ENCODE results near the gene DENND2A.

The DENND2A gene

GRCh38 chr7:140577651-140578050, 63.0 kb downstream of the DENND2A start:
- TF ChIP-seq CREB1 (IDR thresholded peaks at IDR 0.05; ENCODE audit: low read depth): no peak
- no peak for TF ChIP-seq EGR1 (IDR thresholded peaks at IDR 0.05)
- TF ChIP-seq TAF1 (IDR thresholded peaks at IDR 0.05; ENCODE audit: low read depth): no peak
- no peak for TF ChIP-seq YY1 (IDR thresholded peaks at IDR 0.05; ENCODE audit: low read depth)

DNA sequence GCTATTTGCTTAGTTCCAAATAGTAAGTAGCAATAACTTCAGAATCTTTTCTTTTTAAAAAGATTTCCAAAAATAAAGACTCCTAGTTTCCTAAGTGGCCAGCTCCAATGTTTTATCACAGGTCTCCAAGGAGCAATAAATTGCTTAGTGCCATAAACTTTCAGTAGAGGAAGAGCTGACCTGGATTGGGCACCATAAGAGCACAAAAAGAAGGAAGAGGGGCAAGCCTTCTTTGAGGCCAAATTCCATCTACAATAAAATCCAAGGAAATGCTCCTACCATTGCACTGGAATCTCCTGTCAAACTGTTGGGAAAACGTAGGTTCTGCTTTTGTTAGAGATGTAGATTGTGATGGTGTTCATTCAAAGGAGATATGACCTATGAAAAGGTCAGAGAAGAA, 64.0 kb downstream of the DENND2A start:
- no peak for TF ChIP-seq ZBTB7A (IDR thresholded peaks at IDR 0.05; ENCODE audit: low read depth)
- TF ChIP-seq TEAD4 (IDR thresholded peaks at IDR 0.05): no peak
- TF ChIP-seq NFIC (IDR thresholded peaks at IDR 0.05): no peak
- no peak for TF ChIP-seq CEBPB (IDR thresholded peaks at IDR 0.05)
- TF ChIP-seq, protein P1, sequence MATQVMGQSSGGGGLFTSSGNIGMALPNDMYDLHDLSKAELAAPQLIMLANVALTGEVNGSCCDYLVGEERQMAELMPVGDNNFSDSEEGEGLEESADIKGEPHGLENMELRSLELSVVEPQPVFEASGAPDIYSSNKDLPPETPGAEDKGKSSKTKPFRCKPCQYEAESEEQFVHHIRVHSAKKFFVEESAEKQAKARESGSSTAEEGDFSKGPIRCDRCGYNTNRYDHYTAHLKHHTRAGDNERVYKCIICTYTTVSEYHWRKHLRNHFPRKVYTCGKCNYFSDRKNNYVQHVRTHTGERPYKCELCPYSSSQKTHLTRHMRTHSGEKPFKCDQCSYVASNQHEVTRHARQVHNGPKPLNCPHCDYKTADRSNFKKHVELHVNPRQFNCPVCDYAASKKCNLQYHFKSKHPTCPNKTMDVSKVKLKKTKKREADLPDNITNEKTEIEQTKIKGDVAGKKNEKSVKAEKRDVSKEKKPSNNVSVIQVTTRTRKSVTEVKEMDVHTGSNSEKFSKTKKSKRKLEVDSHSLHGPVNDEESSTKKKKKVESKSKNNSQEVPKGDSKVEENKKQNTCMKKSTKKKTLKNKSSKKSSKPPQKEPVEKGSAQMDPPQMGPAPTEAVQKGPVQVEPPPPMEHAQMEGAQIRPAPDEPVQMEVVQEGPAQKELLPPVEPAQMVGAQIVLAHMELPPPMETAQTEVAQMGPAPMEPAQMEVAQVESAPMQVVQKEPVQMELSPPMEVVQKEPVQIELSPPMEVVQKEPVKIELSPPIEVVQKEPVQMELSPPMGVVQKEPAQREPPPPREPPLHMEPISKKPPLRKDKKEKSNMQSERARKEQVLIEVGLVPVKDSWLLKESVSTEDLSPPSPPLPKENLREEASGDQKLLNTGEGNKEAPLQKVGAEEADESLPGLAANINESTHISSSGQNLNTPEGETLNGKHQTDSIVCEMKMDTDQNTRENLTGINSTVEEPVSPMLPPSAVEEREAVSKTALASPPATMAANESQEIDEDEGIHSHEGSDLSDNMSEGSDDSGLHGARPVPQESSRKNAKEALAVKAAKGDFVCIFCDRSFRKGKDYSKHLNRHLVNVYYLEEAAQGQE (IDR thresholded peaks at IDR 0.05; ENCODE audit: low read depth): no peak
- TF ChIP-seq, protein P2, sequence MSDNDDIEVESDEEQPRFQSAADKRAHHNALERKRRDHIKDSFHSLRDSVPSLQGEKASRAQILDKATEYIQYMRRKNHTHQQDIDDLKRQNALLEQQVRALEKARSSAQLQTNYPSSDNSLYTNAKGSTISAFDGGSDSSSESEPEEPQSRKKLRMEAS (IDR thresholded peaks at IDR 0.05): no peak
- TF ChIP-seq CREB1 (IDR thresholded peaks at IDR 0.05; ENCODE audit: low read depth): no peak
- TF ChIP-seq TAF1 (IDR thresholded peaks at IDR 0.05; ENCODE audit: low read depth): no peak
- TF ChIP-seq EP300 (IDR thresholded peaks at IDR 0.05; ENCODE audit: borderline replicate concordance): no peak
- TF ChIP-seq RAD21 (IDR thresholded peaks at IDR 0.05; ENCODE audit: low read depth): no peak
- no peak for TF ChIP-seq TCF12 (IDR thresholded peaks at IDR 0.05; ENCODE audit: low read depth)
- no peak for TF ChIP-seq USF1 (IDR thresholded peaks at IDR 0.05)
- no peak for TF ChIP-seq YY1 (IDR thresholded peaks at IDR 0.05; ENCODE audit: low read depth)
- TF ChIP-seq FOXM1 (IDR thresholded peaks at IDR 0.05; ENCODE audit: borderline replicate concordance, low read depth): no peak
- TF ChIP-seq EGR1 (IDR thresholded peaks at IDR 0.05): no peak

DNA sequence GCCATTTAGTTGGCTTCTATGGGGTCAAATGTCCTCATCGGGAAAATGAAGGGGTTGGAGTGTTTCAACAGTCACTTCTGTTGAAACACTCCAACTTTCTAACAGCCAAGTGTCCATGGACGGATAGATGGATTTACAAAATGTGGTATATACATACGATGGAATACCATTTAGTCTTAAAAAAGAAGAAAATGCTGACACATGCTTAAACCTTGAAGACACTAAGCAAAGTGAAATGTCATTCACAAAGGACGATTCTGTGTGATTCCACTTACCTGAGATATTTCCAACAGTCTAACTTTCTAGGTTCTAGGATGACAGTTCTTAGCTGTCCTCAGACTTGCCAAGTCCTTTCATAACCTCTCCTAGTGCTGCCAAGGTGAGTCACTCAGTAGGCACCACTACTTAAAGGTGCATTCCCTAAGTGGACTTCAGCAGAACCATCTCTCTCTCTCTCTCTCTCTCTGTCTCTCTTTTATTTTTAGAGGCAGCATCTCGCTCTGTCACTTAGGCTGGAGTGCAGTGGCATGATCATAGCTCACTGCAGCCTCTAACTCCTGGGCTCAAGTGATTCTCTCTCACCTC, 69.0 kb downstream of the DENND2A start:
- TF ChIP-seq TCF12 (IDR thresholded peaks at IDR 0.05; ENCODE audit: low read depth): no peak
- no peak for TF ChIP-seq USF1 (IDR thresholded peaks at IDR 0.05)
- TF ChIP-seq, protein P1 (IDR thresholded peaks at IDR 0.05; ENCODE audit: low read depth): no peak
- TF ChIP-seq YY1 (IDR thresholded peaks at IDR 0.05; ENCODE audit: low read depth): no peak
- TF ChIP-seq EGR1 (IDR thresholded peaks at IDR 0.05): no peak
- TF ChIP-seq ZBTB7A (IDR thresholded peaks at IDR 0.05; ENCODE audit: low read depth): no peak
- no peak for TF ChIP-seq NFIC (IDR thresholded peaks at IDR 0.05)
- no peak for TF ChIP-seq CREB1 (IDR thresholded peaks at IDR 0.05; ENCODE audit: low read depth)
- TF ChIP-seq, protein P2 (IDR thresholded peaks at IDR 0.05): no peak
- no peak for TF ChIP-seq FOXM1 (IDR thresholded peaks at IDR 0.05; ENCODE audit: borderline replicate concordance, low read depth)
- no peak for TF ChIP-seq EP300 (IDR thresholded peaks at IDR 0.05; ENCODE audit: borderline replicate concordance)
- TF ChIP-seq CEBPB (IDR thresholded peaks at IDR 0.05): no peak
- TF ChIP-seq TEAD4 (IDR thresholded peaks at IDR 0.05): no peak
- no peak for TF ChIP-seq TAF1 (IDR thresholded peaks at IDR 0.05; ENCODE audit: low read depth)
- no peak for TF ChIP-seq RAD21 (IDR thresholded peaks at IDR 0.05; ENCODE audit: low read depth)

- TF ChIP-seq ZBTB7A (IDR thresholded peaks at IDR 0.05; ENCODE audit: low read depth): no peak
- no peak for TF ChIP-seq YY1 (IDR thresholded peaks at IDR 0.05; ENCODE audit: low read depth)
- TF ChIP-seq TCF12 (IDR thresholded peaks at IDR 0.05; ENCODE audit: low read depth): no peak
- no peak for TF ChIP-seq CREB1 (IDR thresholded peaks at IDR 0.05; ENCODE audit: low read depth)
- no peak for TF ChIP-seq NFIC (IDR thresholded peaks at IDR 0.05)
- TF ChIP-seq USF1 (IDR thresholded peaks at IDR 0.05): no peak
- TF ChIP-seq TAF1 (IDR thresholded peaks at IDR 0.05; ENCODE audit: low read depth): no peak
- TF ChIP-seq, protein P1 (IDR thresholded peaks at IDR 0.05; ENCODE audit: low read depth): no peak
- TF ChIP-seq CEBPB (IDR thresholded peaks at IDR 0.05): no peak
- no peak for TF ChIP-seq TEAD4 (IDR thresholded peaks at IDR 0.05)
- TF ChIP-seq, protein P2 (IDR thresholded peaks at IDR 0.05): no peak
- no peak for TF ChIP-seq EGR1 (IDR thresholded peaks at IDR 0.05)
- no peak for TF ChIP-seq EP300 (IDR thresholded peaks at IDR 0.05; ENCODE audit: borderline replicate concordance)
- no peak for TF ChIP-seq FOXM1 (IDR thresholded peaks at IDR 0.05; ENCODE audit: borderline replicate concordance, low read depth)
- no peak for TF ChIP-seq RAD21 (IDR thresholded peaks at IDR 0.05; ENCODE audit: low read depth)
Measured at GRCh38 chr7:140570120-140570519, 70.5 kb downstream of the DENND2A start.
